Measurements from ENCODE around the gene BBS7. TPM values are rescaled to one million over a fixed set of nuclear protein-coding genes. Genes with fewer than 3 reads are reported as not detected.

The BBS7 gene
- total RNA-seq, 1 experiment from 2014 or later: 26.2 TPM

DNA sequence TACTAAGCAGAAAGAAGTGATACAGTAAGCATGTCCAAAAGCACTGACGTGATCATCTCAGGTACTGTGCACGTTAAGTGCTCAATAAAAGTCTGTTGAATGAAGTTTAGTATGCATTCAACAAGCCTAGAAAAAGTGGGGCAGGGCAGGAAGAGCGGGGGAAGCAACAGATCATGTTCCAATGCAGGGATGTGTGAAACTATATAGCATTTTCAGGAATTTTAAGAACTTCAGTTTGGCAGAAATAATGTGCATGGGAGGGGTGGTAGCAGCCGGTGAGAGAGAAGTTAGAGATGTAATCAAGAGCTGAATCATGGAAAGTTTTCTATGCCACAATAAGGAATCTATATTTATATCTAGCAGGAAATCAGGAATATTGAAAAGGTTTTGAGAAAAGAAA is 27.4 kb downstream of the BBS7 start:
- no peak overlapping the region for H4K8ac ChIP-seq (replicated peaks; ENCODE audit: insufficient read length, low read depth, low read length)
- no peak overlapping the region for H2BK120ac ChIP-seq (ENCODE audit: low read depth, low read length, poor library complexity, severe bottlenecking)
- no peak overlapping the region for H2BK12ac ChIP-seq (ENCODE audit: insufficient read length, low read depth, low read length)
- no peaks in the 10 kb centered on the region for H3K79me2 ChIP-seq (ENCODE audit: insufficient read depth, low read length)
- no peaks in the 10 kb centered on the region for H4K20me1 ChIP-seq (ENCODE audit: control insufficient read depth, insufficient read depth, insufficient read length)
- Mint-ChIP-seq H3K36me3 (ENCODE audit: insufficient read depth in 1 of 3, low read depth in 3 of 3) (peaks cover 5 to 19% (median 11%) of the 10 kb centered on the region in 3 experiments; a peak in 5 of 7 replicates), H3K4me1 (no peaks in the 10 kb centered on the region), H3K27me3 (ENCODE audit: low read depth) (no peaks in the 10 kb centered on the region), H3K27ac (no peak overlapping the region), H3K9me3 (peaks cover 0 to 3% of the 10 kb centered on the region in 2 experiments; a peak in 1 of 5 replicates), H3K4me3 (no peak overlapping the region)
- H3K9me3 ChIP-seq (ENCODE audit: control insufficient read depth, low read depth, low read length): no peaks in the 10 kb centered on the region
- no peaks in the 10 kb centered on the region for H3K79me1 ChIP-seq (ENCODE audit: insufficient read depth, low read depth, low read length, poor library complexity, severe bottlenecking)
- H4K5ac ChIP-seq (ENCODE audit: insufficient read length, low read depth, low read length): no peak overlapping the region
- no peak overlapping the region for H2BK15ac ChIP-seq (ENCODE audit: low read depth, low read length)
- H3K23me2 ChIP-seq (ENCODE audit: insufficient read length, low read depth, low read length, poor library complexity, severe bottlenecking): no peaks in the 10 kb centered on the region
- no peak overlapping the region for H4K91ac ChIP-seq (ENCODE audit: insufficient read length, low read depth, low read length)
- H2BK5ac ChIP-seq (ENCODE audit: insufficient read length, low read length): no peak overlapping the region
- no peak for DNase-seq
- H3K27me3 ChIP-seq (ENCODE audit: insufficient read depth, low read length): no peaks in the 10 kb centered on the region
- H2BK20ac ChIP-seq (ENCODE audit: low read depth, low read length, poor library complexity, severe bottlenecking): no peak overlapping the region
- no peaks in the 10 kb centered on the region for H3K4me1 ChIP-seq (ENCODE audit: insufficient read depth, low read length)
- no peak overlapping the region for H3K27ac ChIP-seq (ENCODE audit: insufficient read length, low read depth, low read length)
- no CpG with 5 or more reads among the region's 4 CpGs for WGBS (ENCODE audit: extremely low coverage, insufficient read length, low lambda C conversion rate)
- H3K14ac ChIP-seq (ENCODE audit: insufficient read depth, low read length): no peak overlapping the region
- no peak overlapping the region for H3K56ac ChIP-seq (ENCODE audit: insufficient read length, low read depth, low read length)
- TF ChIP-seq, protein P1, sequence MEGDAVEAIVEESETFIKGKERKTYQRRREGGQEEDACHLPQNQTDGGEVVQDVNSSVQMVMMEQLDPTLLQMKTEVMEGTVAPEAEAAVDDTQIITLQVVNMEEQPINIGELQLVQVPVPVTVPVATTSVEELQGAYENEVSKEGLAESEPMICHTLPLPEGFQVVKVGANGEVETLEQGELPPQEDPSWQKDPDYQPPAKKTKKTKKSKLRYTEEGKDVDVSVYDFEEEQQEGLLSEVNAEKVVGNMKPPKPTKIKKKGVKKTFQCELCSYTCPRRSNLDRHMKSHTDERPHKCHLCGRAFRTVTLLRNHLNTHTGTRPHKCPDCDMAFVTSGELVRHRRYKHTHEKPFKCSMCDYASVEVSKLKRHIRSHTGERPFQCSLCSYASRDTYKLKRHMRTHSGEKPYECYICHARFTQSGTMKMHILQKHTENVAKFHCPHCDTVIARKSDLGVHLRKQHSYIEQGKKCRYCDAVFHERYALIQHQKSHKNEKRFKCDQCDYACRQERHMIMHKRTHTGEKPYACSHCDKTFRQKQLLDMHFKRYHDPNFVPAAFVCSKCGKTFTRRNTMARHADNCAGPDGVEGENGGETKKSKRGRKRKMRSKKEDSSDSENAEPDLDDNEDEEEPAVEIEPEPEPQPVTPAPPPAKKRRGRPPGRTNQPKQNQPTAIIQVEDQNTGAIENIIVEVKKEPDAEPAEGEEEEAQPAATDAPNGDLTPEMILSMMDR (conservative IDR thresholded peaks at IDR 0.05): no peak
- no peak overlapping the region for H3K23ac ChIP-seq (ENCODE audit: insufficient read length, low read depth, low read length)
- H2AK5ac ChIP-seq (ENCODE audit: insufficient read length, low read length): no peak overlapping the region
- H3K4ac ChIP-seq (ENCODE audit: low read depth, low read length): no peak overlapping the region
- H3K18ac ChIP-seq (ENCODE audit: insufficient read length, low read depth, low read length): no peak overlapping the region
- H2AFZ ChIP-seq (ENCODE audit: low read length): no peak overlapping the region
- no peak overlapping the region for H3T11ph ChIP-seq (ENCODE audit: low read length)
- H3K9ac ChIP-seq (ENCODE audit: extremely low read depth, insufficient read length, low read length): no peak overlapping the region
- H3K4me2 ChIP-seq (ENCODE audit: insufficient read depth, insufficient read length, low read length): no peak overlapping the region
